Small intestine (tissue), 7 donors: Measurements from ENCODE around the gene THRB. TPM values are rescaled to one million over a fixed set of nuclear protein-coding genes. Genes with fewer than 3 reads are reported as not detected.
"Not testable (repeated sequence)": the region's sequence is repeated elsewhere in the genome, so short reads cannot be mapped to it uniquely, and the experiment has no call there.

Experiments used
- DNase-seq, 2 donors: peaks; one replicate each; pipeline versions ENCODE4 v3.0.0 to v3.0.0-alpha.2; 2013
- FAIRE-seq: peaks from 2 replicates; lab custom pipeline; 2012; peaks lifted over from hg19 to GRCh38; lab: Jason Lieb, UNC
- H3K27ac ChIP-seq, 3 donors: one replicate each; pipeline ENCODE4 v1.5.1; 2013; ENCODE audit warnings: low read length in 2 of 3, mild to moderate bottlenecking in 2 of 3, control low read depth in 1 of 3, inconsistent platforms in 1 of 3, low read depth in 1 of 3, moderate library complexity in 1 of 3
- H3K27me3 ChIP-seq, 3 donors: one replicate each; pipeline ENCODE4 v1.6.1; 2013; ENCODE audit warnings: low read length in 3 of 3, inconsistent platforms in 1 of 3; ENCODE audit not compliant: control insufficient read depth in 3 of 3, insufficient read depth in 3 of 3
- H3K36me3 ChIP-seq, 3 donors: one replicate each; pipeline ENCODE4 v1.6.1; 2013; ENCODE audit warnings: low read length in 3 of 3, inconsistent platforms in 1 of 3, low read depth in 1 of 3, mild to moderate bottlenecking in 1 of 3, moderate library complexity in 1 of 3; ENCODE audit not compliant: control insufficient read depth in 3 of 3, insufficient read depth in 2 of 3
- H3K4me1 ChIP-seq, 3 donors: one replicate each; pipeline ENCODE4 v1.6.1; 2013; ENCODE audit warnings: low read length in 2 of 3, inconsistent platforms in 1 of 3, low read depth in 1 of 3, mild to moderate bottlenecking in 1 of 3, moderate library complexity in 1 of 3; ENCODE audit not compliant: control insufficient read depth in 3 of 3, insufficient read depth in 2 of 3
- H3K4me3 ChIP-seq, 3 donors: one replicate each; pipeline ENCODE4 v1.5.1; 2013; ENCODE audit warnings: low read length in 3 of 3, control low read depth in 1 of 3, inconsistent platforms in 1 of 3, low read depth in 1 of 3, mild to moderate bottlenecking in 1 of 3, moderate library complexity in 1 of 3
- H3K9me3 ChIP-seq, 2 donors: one replicate each; pipeline ENCODE4 v1.6.1; 2013; ENCODE audit warnings: low read depth in 1 of 2, low read length in 1 of 2; ENCODE audit not compliant: control insufficient read depth in 2 of 2, insufficient read depth in 1 of 2
- WGBS, 3 donors: extraction: QIAGEN DNeasy Blood & Tissue Kit; methylation state at CpG; one replicate each; pipeline ENCODE4 v1.1.7; 2013; 5-methylcytosine and 5-hydroxymethylcytosine counted together
- polyA plus RNA-seq, 4 donors: library from polyadenylated mRNA; stranded (reverse) in 3 of 4; unstranded in 1 of 4; fragments of 200-250 nt in 3 of 4; fragments of 120-200 nt in 1 of 4; gene quantifications; one replicate each; pipeline versions ENCODE4 v1.2.1 to v1.2.3, GENCODE V29; 2013
- donor health status: healthy with polysubstance abuse.
- donor health status: control.
- donor health status: control.
- donor health status: Bipolar disorder and iron deficiency.
- donor health status: healthy.

THRB gene
- polyA plus RNA-seq, 4 donors, result 3.2 to 46.1 (median 4.4) TPM

GRCh38 chr3:24413662-24414061 is 81.0 kb downstream of the THRB start:
- not testable (repeated sequence) for H3K27me3 ChIP-seq, H3K36me3 ChIP-seq, DNase-seq, H3K4me3 ChIP-seq, H3K9me3 ChIP-seq, H3K4me1 ChIP-seq, H3K27ac ChIP-seq, FAIRE-seq
- 89 to 96% (median 91%) methylated on average over 5 of the region's 5 CpGs for WGBS, 3 donors

- Histone ChIP-seq H3K9me3 (peaks cover 0 to 3% of the 10 kb centered on the region in 2 donors), H3K4me1 (no peaks in the 10 kb centered on the region), H3K27me3 (no peaks in the 10 kb centered on the region), H3K36me3 (no peaks in the 10 kb centered on the region), H3K4me3 (no peak overlapping the region), H3K27ac (no peak overlapping the region)
- WGBS, 3 donors, result 94 to 97% (median 97%) methylated on average over 3 of the region's 3 CpGs
- FAIRE-seq (no peak), DNase-seq (no peak)
Measured at GRCh38 chr3:24410860-24411259, 83.8 kb downstream of the THRB start.

GRCh38 chr3:24407980-24408680 is 86.5 kb downstream of the THRB start:
- H3K36me3 ChIP-seq, result no peaks in the 10 kb centered on the region
- DNase-seq (no peak), FAIRE-seq (peak; percentile 5)
- 54 to 57% (median 54%) methylated on average over 3 of the region's 3 CpGs for WGBS, 3 donors
- H3K27me3 ChIP-seq, result no peaks in the 10 kb centered on the region
- no peaks in the 10 kb centered on the region for H3K4me1 ChIP-seq
- H3K27ac ChIP-seq, result no peak overlapping the region
- no peaks in the 10 kb centered on the region for H3K9me3 ChIP-seq
- H3K4me3 ChIP-seq, result no peak overlapping the region

GRCh38 chr3:24406900-24407299 is 87.8 kb downstream of the THRB start:
- Histone ChIP-seq H3K36me3 (no peaks in the 10 kb centered on the region), H3K9me3 (no peaks in the 10 kb centered on the region), H3K27ac (no peak overlapping the region), H3K4me1 (peaks cover 0 to 4% (median 0%) of the 10 kb centered on the region in 3 donors), H3K4me3 (no peak overlapping the region), H3K27me3 (no peaks in the 10 kb centered on the region)
- no peak for DNase-seq
- WGBS, 3 donors, result 88 to 91% (median 90%) methylated on average over 4 of the region's 4 CpGs
- FAIRE-seq, result no peak

- H3K4me1 ChIP-seq, result peaks cover 0 to 20% (median 0%) of the 10 kb centered on the region in 3 donors
- no peak for FAIRE-seq
- no peak overlapping the region for H3K27ac ChIP-seq
- H3K27me3 ChIP-seq, result no peaks in the 10 kb centered on the region
- WGBS, 3 donors, result 77 to 91% (median 90%) methylated on average over 4 of the region's 4 CpGs
- H3K9me3 ChIP-seq, result no peaks in the 10 kb centered on the region
- no peaks in the 10 kb centered on the region for H3K36me3 ChIP-seq
- no peak for DNase-seq
- no peak overlapping the region for H3K4me3 ChIP-seq
Measured at GRCh38 chr3:24405057-24405456, 89.6 kb downstream of the THRB start.

GRCh38 chr3:24401811-24402185 is 92.9 kb downstream of the THRB start:
- H3K4me3 ChIP-seq, result no peak overlapping the region
- H3K4me1 ChIP-seq, result peaks cover 0 to 29% (median 0%) of the 10 kb centered on the region in 3 donors
- H3K9me3 ChIP-seq, result no peaks in the 10 kb centered on the region
- DNase-seq (peak; percentile 61 to 79), FAIRE-seq (no peak)
- H3K27me3 ChIP-seq, result no peaks in the 10 kb centered on the region
- peak overlapping the region in 1 of 3 donors; percentile 56 for H3K27ac ChIP-seq
- WGBS, 3 donors, result 10 to 29% (median 10%) methylated on average over 2 of the region's 2 CpGs
- H3K36me3 ChIP-seq, result no peaks in the 10 kb centered on the region

- Histone ChIP-seq H3K4me1 (peaks cover 0 to 29% (median 0%) of the 10 kb centered on the region in 3 donors), H3K4me3 (no peak overlapping the region), H3K9me3 (no peaks in the 10 kb centered on the region), H3K36me3 (no peaks in the 10 kb centered on the region), H3K27me3 (no peaks in the 10 kb centered on the region), H3K27ac (peak overlapping the region in 1 of 3 donors; percentile 56)
- DNase-seq, result peak; percentile 73 to 82
- no peak for FAIRE-seq
- WGBS, 3 donors, result 8 to 34% (median 24%) methylated on average over 5 of the region's 5 CpGs
Measured at GRCh38 chr3:24401090-24401810, 93.4 kb downstream of the THRB start.

- DNase-seq (peak in 1 of 2 donors; percentile 27), FAIRE-seq (no peak)
- Histone ChIP-seq H3K27me3 (no peaks in the 10 kb centered on the region), H3K4me1 (peaks cover 0 to 29% (median 0%) of the 10 kb centered on the region in 3 donors), H3K4me3 (no peak overlapping the region), H3K9me3 (no peaks in the 10 kb centered on the region), H3K27ac (peak overlapping the region in 1 of 3 donors; percentile 45), H3K36me3 (no peaks in the 10 kb centered on the region)
- 23 to 66% (median 42%) methylated on average over 4 of the region's 4 CpGs for WGBS, 3 donors
Measured at GRCh38 chr3:24400450-24400849, 94.2 kb downstream of the THRB start.
